Endometrium (tissue), 2 donors: ENCODE results near the gene PPP1R37.
"Not testable (repeated sequence)": the region's sequence is repeated elsewhere in the genome, so short reads cannot be mapped to it uniquely, and the experiment has no call there.

Source experiments
- FAIRE-seq: peaks from 2 replicates; lab custom pipeline; 2012; peaks lifted over from hg19 to GRCh38; lab: Jason Lieb, UNC
- donor health status: control.
- donor health status: control.

The PPP1R37 gene

GRCh38 chr19:45115809-45116615 lies 23.0 kb downstream of the PPP1R37 start:
- no peak for FAIRE-seq

DNA sequence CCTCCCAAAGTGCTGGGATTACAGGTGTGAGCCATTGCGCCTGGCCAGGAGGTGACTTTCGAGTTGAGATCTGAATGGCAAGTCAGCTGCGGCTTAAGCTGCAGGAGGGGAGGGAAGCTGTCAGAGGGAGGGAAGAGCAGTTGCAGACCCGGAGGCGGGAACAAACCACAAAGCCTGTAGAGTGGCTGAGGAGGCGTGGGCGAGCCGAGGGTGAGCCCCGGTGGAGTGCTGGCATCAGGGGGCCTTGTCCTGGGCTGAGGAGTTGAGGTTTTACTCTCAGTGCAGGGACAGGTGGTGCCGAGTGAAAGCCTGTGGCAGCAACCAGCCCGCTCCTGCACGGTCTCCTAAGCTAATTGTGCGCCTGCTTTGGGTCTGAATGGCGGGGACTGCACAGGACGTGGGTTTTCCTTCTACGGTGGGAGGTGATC lies 24.2 kb downstream of the PPP1R37 start:
- FAIRE-seq = no peak

DNA sequence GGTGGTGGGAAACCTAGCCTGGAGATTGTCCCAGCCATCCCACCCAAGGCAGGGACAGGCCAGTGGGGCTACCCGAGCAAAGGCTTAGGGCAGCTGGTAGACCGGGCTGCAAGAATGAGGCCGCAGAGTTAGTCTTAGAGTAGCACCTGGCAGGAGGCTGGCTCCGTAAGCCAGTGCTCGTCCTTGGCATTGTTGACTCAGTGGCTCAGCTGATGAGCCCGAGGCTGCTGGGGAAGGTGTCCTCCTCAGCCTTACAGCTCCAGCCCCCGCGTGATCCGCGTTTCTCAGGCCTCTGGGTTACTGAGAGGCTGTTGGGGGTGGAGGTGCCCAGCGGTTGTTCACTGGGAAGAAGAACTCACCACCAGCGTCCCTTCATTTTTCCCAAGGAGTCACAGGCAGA lies 24.7 kb downstream of the PPP1R37 start:
- no peak for FAIRE-seq

DNA sequence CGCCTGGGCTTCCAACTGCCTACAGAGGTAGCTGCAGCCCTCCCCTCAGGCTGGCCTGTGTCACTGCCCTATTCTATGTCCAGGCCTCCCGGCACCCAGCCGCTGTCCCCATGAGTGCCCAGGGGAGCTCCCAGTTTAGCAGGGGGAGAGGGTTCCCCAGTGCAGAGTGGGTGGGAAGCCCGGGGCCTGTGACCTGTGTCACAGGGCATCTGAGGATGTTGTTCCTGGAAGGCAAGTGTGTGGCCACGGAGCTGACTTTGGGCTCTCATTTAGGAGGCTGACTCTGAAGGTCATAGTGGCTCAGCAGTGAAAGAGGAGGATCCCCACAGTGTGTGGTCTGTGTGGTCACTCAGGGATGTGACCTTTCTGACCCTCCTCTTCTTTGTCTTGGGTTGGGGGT lies 25.1 kb downstream of the PPP1R37 start:
- no peak for FAIRE-seq

DNA sequence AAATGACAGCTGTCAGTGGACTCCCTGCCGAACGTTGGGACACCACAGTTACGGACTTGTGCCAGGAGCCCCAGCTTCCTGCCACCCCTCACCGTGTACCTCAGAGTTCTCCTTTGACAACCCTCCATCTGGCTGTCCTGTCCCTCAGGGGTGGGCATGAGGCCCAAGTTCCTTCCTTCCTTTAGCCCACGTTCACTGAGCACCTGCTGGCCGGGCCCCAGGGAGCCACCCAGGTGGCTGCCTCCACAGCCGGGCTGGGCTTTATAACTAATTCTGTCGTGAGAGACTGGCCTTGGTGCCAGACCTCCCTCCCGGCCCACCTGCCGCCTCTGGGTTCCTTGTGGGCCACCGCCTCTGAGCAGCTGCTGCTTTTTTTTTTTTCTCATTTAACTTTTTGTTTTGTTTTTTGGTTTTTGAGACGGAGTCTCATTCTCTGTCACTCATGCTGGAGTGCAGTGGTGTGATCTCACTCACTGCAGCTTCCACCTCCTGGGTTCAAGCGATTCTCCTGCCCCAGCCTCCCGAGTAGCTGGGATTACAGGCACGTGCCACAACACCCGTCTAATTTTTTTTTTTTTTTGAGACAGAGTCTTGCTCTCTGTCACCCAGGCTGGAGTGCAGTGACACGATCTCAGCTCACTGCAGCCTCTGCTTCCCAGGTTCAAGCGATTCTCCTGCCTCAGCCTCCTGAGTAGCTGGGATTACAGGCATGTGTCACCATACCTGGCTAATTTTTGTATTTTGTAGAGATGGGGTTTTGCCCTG lies 25.8 kb downstream of the PPP1R37 start:
- FAIRE-seq = not testable (repeated sequence)

DNA sequence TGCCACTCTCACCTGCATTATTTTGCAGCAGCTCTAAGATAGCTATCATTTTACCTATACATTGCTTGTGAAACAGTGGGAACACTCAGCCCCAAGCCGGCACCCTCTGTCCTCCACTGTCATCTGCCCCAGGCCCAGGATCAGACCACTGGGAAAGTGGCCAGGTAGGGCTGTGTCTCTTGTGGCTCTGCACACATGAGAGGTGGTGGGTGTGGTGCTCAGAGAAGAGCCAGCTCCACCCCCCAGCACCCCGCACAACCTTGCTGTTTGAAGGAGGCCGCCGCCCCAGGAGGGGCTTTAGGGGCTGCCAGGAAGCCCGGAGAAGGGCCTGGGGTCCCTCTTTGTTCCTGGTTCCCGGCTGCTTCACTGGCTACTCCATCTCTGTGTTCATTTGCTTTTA lies 26.6 kb downstream of the PPP1R37 start:
- FAIRE-seq = no peak

DNA sequence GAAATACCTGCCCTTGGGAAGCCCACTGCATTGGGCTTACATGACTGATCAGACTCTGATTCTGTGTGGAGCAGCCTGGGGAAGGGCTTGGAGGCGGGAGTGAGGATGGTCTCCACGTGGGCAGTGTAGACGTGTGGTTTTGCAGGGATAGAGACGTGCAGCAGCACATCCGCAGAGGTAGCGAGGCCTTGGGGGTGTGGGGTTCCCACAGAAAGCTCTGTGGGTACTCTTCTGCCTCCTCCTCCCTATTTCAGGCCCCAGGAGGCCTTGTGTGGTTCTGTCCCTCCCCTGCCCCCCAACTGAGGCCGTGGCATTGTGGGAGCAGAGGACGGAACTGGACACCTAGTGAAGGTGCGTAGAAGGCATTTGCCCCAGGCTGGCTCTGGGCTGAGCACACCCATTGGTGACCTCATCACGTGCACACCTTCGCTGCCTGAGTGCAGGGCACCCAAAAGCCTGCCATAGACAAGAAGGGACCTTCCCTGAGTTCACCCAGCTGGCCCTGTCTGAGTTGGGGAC lies 28.9 kb downstream of the PPP1R37 start:
- FAIRE-seq = no peak

- no peak for FAIRE-seq
These were observed 29.9 kb downstream of the PPP1R37 start for GRCh38 chr19:45122832-45123231.

GRCh38 chr19:45123440-45123850 lies 30.5 kb downstream of the PPP1R37 start:
- FAIRE-seq = no peak

DNA sequence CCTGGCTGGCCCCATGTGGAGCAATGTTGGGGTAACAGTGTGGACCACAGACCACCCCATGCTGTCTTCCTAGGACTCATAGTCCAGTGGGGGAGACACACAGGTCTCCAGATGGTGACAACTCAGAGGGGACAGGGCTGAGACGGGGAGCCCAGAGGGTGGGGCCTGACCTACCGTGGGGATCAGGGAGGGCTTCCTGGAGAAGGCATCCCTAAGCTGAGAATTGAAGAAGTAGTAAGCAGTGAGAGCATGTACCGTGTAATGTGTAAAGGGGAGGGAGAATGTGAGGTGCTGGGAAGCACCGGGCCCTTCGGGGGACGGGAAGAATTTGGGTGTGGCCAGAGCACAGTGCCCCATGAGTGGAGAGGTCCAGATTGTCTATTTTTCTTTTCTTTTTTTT lies 31.0 kb downstream of the PPP1R37 start:
- FAIRE-seq = no peak

- FAIRE-seq = no peak
These were observed 32.4 kb downstream of the PPP1R37 start for GRCh38 chr19:45125360-45125759.

GRCh38 chr19:45125975-45126493 lies 33.1 kb downstream of the PPP1R37 start:
- FAIRE-seq = no peak

DNA sequence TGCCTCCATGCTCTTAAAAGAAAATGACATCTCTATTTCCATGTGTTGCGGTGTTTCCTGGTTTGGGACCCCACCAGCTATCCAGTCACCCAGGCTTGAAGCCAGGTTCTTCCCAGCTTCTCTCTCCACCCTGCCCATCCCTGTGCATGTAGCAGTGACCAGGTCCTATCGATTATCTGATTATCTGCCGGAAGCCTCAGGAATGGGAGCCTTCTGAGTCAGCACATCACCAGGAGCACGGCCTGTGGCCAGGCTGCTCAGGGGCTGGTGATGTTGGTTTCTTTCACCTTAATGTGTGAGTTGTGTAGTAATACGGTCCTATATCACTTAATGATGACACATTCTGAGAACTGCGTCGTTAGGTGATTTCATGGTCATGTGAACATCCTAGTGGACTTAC lies 33.7 kb downstream of the PPP1R37 start:
- no peak for FAIRE-seq

DNA sequence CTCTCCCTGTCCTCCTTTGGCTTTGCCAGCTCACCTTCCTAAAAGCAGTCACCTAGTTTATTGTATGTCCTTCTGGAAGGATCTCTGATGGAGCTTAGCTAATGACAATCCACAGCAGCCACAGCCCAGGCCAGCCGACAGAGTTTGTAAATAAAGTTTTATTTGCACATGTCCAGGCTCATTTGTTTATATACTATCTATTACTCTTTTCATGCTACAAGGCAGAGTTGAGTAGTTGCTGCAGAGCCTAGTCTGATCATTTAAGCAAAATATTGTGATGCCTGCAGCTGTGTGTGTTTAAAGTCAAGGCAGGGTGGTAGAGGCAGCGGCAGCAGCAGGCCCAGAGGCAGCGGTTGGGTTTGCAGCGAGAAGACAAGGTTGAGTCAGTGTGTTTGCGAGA lies 35.2 kb downstream of the PPP1R37 start:
- no peak for FAIRE-seq

DNA sequence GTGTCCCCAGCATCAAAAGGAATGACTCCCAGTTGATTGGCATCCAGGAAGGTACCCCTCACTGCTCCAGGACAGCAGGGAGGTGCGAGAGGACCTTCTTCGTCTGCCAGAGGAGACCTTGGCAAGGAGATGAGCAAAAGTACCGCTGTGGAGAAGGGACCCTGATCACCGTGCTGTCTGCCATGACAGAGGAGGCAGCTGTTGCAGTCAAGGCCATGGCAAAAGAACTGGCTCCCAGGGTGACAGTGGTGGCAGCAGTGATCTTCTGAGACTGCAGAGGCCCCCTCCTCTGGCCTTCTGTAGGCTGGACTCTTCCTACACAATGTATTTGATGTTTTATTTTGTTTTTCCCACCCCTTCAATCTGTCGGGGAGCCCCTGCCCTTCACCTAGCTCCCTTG lies 35.8 kb downstream of the PPP1R37 start:
- no peak for FAIRE-seq

DNA sequence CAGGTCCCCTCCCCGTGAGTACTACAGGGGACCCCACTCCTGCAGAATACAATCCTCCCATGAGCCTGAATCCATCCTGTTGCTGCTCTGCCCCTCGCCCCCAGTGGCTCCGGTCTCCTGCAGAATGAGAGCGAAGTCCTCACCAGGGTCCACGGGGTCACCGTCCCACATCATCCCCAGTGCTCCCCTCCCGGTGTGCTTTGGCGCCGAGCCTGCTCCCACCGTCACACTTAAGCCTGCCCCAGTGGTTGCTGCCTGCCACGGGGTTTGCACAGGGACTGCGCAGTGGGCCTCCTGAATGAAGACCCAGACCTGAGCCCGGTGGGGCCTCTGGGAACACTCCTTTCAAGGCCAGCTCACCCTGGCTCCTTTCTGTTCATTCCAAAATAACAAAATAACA lies 37.3 kb downstream of the PPP1R37 start:
- FAIRE-seq = no peak

DNA sequence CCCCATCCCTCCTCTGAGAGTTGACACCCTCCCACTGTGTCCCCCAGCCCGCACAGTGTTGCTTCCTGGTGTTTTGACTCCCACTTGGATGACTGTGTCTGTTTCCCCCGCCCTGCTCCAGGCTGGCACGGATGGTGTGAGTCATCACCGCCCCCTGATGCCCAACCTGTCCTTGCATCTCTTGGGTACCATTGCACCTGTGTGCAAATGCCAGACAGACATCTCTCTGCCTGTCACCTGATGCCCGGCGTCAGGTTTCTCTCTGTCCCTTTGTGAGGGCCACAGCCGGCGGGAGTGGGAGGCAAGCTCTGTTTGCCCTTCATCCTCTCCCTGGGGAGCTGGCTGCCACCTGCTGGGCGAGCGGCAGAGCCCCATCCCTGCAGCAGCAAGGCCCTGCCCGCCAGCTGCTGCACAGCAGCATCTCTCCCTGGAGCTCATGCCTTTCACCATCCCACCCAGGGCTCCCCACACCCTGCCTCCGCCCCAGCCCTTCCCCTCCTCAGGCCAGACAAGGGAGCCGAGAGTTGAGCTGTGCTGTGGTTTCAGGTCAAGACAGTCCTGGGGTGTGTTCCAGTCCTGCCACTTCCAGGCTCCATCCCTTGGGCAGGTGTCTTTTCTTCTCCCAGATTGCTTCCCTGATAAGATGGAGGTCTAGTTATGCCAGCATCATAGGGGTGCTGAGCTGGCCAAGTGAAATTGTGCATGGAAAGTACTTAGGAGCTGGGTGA lies 38.1 kb downstream of the PPP1R37 start:
- FAIRE-seq = no peak

DNA sequence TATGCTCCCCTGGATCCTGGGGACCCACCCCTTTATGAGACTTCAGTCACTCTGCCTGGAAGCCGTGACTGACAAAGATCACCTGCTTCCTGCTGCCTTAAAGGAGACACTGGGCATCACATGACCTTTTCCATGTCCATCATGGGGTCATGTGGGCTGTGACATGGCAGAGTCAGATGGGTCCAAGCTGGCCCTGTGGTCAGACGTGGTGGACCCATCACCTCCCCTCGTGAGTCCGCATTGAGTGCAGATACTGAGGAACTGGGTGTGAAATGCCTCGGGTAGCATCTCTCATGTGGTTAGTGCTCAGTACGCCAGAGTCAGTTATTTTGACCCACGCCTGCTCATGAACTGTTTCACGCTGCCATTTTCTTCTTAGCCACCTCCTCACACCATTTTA lies 40.7 kb downstream of the PPP1R37 start:
- FAIRE-seq = no peak

- FAIRE-seq = no peak
These were observed 42.4 kb downstream of the PPP1R37 start for GRCh38 chr19:45135176-45135885.

- no peak for FAIRE-seq
These were observed 43.7 kb downstream of the PPP1R37 start for GRCh38 chr19:45136507-45137178.

GRCh38 chr19:45137179-45137761 lies 44.3 kb downstream of the PPP1R37 start:
- FAIRE-seq = no peak
